ENCODE measurements around the gene GCK.

- TF ChIP-seq POLR2AphosphoS5 (IDR thresholded peaks at IDR 0.05) (no peak), CTCF (IDR thresholded peaks at IDR 0.05) (no peak), POLR2A (IDR thresholded peaks at IDR 0.05) (no peak)
Observed at GRCh38 chr7:44235582-44236332, 46.5 kb upstream of the GCK start.

All from breast epithelium (tissue), 3 donors.